Prostate gland (tissue), 2 donors: ENCODE data around the gene FUT7.

Experiments
- POLR2AphosphoS5 ChIP-seq: sonication (generic); formaldehyde crosslinking; IDR thresholded peaks from one replicate; pipeline ENCODE4 v1.6.1; 2017; ENCODE audit warnings: antibody characterized with exemption
- TF ChIP-seq, protein P1 (sequence below), 4 experiments: fragments of 200-600 bp in 2 of 4; fragments of 450-650 bp in 2 of 4; sonication (generic) in 2 of 4; IDR thresholded peaks; 1 replicate in 3 of 4; 2 replicates in 1 of 4; pipeline ENCODE4 v1.5.1; 2016 to 2019; ENCODE audit warnings: antibody characterized with exemption in 4 of 4, mild to moderate bottlenecking in 2 of 4, moderate library complexity in 2 of 4

DNA sequence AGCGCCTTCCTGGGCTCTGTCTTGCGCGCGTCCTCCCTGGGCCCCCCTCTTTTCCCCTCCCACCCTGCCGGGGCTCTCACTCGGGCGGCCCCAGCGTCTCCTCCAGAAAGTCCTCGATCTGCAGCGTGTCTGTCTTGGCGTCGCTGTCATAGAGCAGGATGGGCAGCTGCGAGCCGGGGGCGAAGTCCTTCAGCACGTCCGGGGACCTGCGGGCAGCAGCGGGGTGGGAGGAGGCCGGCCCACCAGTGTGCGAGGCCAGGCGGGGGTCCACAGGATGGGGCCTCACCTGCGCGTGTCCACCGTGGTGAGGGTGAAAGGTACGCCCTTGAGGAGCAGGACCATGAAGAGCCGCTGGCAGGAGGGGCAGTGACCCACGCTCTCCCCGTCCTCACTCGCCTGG lies 36.5 kb downstream of the FUT7 start:
- TF ChIP-seq POLR2AphosphoS5: no peak
- TF ChIP-seq, protein P1, sequence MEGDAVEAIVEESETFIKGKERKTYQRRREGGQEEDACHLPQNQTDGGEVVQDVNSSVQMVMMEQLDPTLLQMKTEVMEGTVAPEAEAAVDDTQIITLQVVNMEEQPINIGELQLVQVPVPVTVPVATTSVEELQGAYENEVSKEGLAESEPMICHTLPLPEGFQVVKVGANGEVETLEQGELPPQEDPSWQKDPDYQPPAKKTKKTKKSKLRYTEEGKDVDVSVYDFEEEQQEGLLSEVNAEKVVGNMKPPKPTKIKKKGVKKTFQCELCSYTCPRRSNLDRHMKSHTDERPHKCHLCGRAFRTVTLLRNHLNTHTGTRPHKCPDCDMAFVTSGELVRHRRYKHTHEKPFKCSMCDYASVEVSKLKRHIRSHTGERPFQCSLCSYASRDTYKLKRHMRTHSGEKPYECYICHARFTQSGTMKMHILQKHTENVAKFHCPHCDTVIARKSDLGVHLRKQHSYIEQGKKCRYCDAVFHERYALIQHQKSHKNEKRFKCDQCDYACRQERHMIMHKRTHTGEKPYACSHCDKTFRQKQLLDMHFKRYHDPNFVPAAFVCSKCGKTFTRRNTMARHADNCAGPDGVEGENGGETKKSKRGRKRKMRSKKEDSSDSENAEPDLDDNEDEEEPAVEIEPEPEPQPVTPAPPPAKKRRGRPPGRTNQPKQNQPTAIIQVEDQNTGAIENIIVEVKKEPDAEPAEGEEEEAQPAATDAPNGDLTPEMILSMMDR (IDR thresholded peaks at IDR 0.05): no peak
